Subcutaneous adipose tissue (tissue), 4 donors: Measurements from ENCODE around the gene TSSC4. TPM values are rescaled to one million over a fixed set of nuclear protein-coding genes. Genes with fewer than 3 reads are reported as not detected.

ENCODE experiments used
- total RNA-seq, 4 donors: library from RNA; depleted of rRNA; stranded (reverse); fragments of >200 nt; gene quantifications; one replicate each; pipeline ENCODE4 v1.1.0, GENCODE V29; 2016
- TF ChIP-seq, protein P1 (sequence below): fragments of 450-650 bp; IDR thresholded peaks from one replicate; pipeline ENCODE4 v1.5.1; 2016; ENCODE audit warnings: low read depth, mild to moderate bottlenecking, control low read depth, antibody characterized with exemption, moderate library complexity

TSSC4 gene
- total RNA-seq, 4 donors from 2014 or later = 19.5 to 36.0 (median 27.8) TPM

- TF ChIP-seq, protein P1, sequence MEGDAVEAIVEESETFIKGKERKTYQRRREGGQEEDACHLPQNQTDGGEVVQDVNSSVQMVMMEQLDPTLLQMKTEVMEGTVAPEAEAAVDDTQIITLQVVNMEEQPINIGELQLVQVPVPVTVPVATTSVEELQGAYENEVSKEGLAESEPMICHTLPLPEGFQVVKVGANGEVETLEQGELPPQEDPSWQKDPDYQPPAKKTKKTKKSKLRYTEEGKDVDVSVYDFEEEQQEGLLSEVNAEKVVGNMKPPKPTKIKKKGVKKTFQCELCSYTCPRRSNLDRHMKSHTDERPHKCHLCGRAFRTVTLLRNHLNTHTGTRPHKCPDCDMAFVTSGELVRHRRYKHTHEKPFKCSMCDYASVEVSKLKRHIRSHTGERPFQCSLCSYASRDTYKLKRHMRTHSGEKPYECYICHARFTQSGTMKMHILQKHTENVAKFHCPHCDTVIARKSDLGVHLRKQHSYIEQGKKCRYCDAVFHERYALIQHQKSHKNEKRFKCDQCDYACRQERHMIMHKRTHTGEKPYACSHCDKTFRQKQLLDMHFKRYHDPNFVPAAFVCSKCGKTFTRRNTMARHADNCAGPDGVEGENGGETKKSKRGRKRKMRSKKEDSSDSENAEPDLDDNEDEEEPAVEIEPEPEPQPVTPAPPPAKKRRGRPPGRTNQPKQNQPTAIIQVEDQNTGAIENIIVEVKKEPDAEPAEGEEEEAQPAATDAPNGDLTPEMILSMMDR = no peak
Measured at GRCh38 chr11:2366733-2367132, 33.8 kb upstream of the TSSC4 start.

- TF ChIP-seq, protein P1 = no peak
Measured at GRCh38 chr11:2367266-2368160, 33.0 kb upstream of the TSSC4 start.

DNA sequence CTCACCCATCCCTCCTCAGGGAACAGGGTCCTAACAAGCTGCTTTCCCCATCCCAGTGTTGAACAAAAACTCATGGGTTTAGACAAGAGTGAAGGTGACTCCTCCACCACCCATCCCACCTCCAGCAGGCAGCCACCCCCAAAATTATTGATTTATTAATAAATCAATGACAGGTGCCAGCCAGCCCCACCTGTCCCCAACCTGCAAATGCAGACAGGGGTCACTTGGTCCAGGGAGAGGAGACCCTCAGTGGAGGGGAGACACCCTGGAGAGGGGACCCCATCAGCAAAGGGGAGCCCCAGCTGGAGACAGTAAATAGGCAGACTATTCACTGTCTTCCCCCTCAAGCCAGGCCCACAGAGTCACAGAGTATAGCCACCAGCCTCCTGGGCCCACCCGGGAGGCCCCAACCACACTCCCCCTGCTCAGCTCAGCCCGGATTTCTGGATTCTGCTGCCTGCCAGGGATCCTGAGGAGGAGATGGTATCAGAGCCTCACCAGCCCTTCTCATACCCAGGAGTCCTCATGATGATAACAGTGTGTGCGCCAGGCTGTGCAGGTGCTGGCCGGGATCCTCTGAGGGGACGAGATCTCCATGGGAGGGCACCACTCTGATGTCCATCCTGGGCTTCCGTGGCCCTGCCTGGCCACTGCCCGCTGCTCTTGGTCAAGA is 32.2 kb upstream of the TSSC4 start:
- TF ChIP-seq, protein P1 = no peak

DNA sequence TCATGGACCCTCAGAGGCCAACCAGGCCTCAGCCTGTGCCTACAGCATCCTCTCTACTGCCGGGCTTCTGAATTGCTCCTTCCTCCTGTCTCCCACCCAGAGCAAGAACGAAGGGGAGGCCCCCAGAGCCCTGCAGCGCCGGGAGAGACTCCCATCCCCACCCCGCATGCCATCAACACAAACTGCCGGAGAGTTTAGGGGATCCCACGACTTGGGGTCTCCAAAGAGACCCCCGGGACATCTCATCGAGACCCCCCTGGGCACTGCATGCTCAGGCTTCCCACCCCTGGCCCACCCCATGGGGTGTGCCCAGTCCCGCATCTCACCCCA is 31.7 kb upstream of the TSSC4 start:
- TF ChIP-seq, protein P1 = no peak

DNA sequence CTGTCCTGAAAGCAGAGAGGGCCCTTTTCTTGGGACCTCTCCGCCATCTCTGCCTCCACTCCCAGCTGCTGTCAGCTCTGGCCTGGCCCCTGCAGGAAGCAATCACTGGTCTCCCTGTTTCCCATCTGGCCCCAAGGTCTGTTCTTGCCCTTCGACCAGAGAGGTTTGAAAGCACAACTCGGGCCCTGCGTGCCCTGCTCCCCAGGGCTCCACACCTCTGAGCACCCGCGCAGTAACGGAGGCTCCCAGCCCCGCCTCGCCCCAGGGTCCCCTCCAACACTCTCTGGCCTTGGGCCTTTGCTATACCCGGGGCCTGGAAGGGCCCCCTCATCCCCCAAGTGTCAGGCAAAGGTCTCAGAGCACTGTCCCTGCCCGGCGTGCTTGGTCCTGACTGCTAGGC is 31.2 kb upstream of the TSSC4 start:
- TF ChIP-seq, protein P1 = no peak

DNA sequence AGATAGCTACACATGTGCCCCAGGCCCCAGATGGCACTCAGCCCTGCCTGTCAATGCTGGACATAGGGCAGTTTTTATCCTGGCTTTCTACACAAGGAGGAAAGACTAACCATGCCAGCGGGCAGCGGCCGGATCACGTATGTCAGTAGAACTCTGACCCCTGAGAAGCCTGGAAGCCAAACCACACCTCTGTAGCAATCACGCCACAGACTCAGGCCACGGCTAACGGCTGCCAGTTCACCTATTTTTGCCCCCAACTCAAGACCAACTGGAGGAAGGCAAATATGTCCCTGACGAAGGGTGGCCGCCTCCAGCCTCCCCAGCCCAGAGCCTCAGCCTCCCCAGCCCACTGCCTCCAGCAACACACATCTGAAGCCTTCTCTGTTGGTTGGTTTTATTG is 30.7 kb upstream of the TSSC4 start:
- TF ChIP-seq, protein P1 = no peak

- TF ChIP-seq, protein P1 = no peak
Measured at GRCh38 chr11:2374456-2375201, 25.9 kb upstream of the TSSC4 start.
